ENCODE data around the gene PRR3. TPM values are rescaled to one million over a fixed set of nuclear protein-coding genes. Genes with fewer than 3 reads are reported as not detected.

PRR3 gene
- total and polyA plus RNA-seq, 9 of the 15 experiments (the other 6 are each of a cell fraction or from before 2014, with no cell fraction given): 23.5 to 59.6 (median 28.8) TPM

DNA sequence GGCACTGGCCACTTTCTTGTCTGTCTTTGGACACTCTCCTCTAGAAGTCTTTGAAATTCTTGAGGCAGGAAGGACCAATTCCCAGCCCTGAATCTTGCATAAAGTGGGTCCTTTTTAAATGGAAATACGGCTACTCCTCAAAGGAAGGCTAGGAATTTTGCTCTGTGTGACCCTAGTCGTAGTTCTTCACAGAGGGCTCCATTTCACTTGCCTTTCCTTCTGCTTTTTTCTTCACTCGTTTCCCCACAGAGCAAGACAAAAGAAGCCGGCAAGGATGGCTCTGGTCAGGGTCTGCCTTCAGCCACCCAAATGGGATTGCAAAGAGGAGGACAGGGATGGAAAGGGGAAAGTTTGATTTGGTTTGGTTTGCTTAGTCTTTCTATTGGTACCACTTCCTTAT lies 42.0 kb upstream of the PRR3 start:
- DNase-seq (ENCODE audit: extremely low read depth in 1 of 4, low spot score in 3 of 4): no peak
- no peak overlapping the region for H3K4me2 ChIP-seq (ENCODE audit: insufficient read depth, low read length)
- H3K9me3 ChIP-seq (replicated peaks; ENCODE audit: control insufficient read depth, insufficient read depth, low read depth, low read length): no peaks in the 10 kb centered on the region
- ChIA-PET CTCF (ENCODE audit: low intra/inter-chr PET ratio) (no interaction called here), POLR2A (no interaction called here)
- no TSS peak for BruUV-seq (replicated peaks)
- H3K27me3 ChIP-seq (ENCODE audit: control insufficient read depth in 2 of 2, insufficient read depth in 2 of 2, low read length in 2 of 2): no peaks in the 10 kb centered on the region
- no peak for FAIRE-seq
- H3K9me1 ChIP-seq (ENCODE audit: control insufficient read depth, insufficient read depth, low read length): no peaks in the 10 kb centered on the region
- H3K4me3 ChIP-seq: no peak overlapping the region
- intact Hi-C loops (cut with micrococcal nuclease): no loop called here
- 87% methylated on average over 4 of the region's 4 CpGs for WGBS (ENCODE audit: insufficient coverage, low coverage, missing lambda C conversion rate)
- peaks cover 4 to 10% of the 10 kb centered on the region in 2 experiments; a peak in 4 of 5 replicates for H3K4me1 ChIP-seq (replicated peaks in 1 of 2; ENCODE audit: control insufficient read depth in 2 of 2, insufficient read depth in 2 of 2, low read length in 2 of 2)
- H3K9ac ChIP-seq (ENCODE audit: insufficient read depth in 1 of 2, low read depth in 2 of 2, low read length in 2 of 2): no peak overlapping the region
- no peak for TF ChIP-seq TEAD2 (tag; IDR thresholded peaks at IDR 0.05)
- TF ChIP-seq PPARD (CRISPR knock-in tag; IDR thresholded peaks at IDR 0.05): no peak
- TF ChIP-seq SPI1 (IDR thresholded peaks at IDR 0.05; ENCODE audit: borderline replicate concordance, low read depth, low read length): 0 out of 2 replicates have a peak, but pooled peaks have one; percentile 10
- no peak for TF ChIP-seq SMARCC2 (IDR thresholded peaks at IDR 0.05; ENCODE audit: low read depth)
- TF ChIP-seq FOXP1 (CRISPR knock-in tag; IDR thresholded peaks at IDR 0.05): no peak
- TF ChIP-seq ZFP36 (IDR thresholded peaks at IDR 0.05; ENCODE audit: low read depth, low read length, partially characterized antibody): no peak
- TF ChIP-seq ZNF253 (CRISPR knock-in tag; conservative IDR thresholded peaks at IDR 0.05): no peak
- TF ChIP-seq ZNF431 (CRISPR knock-in tag; IDR thresholded peaks at IDR 0.05): no peak
- TF ChIP-seq CREB1 (IDR thresholded peaks at IDR 0.05): no peak
- TF ChIP-seq CREB1 (CRISPR knock-in tag; IDR thresholded peaks at IDR 0.05): no peak
- 0 out of 2 replicates have a peak, but pooled peaks have one; percentile 8 for TF ChIP-seq TCF7 (IDR thresholded peaks at IDR 0.05; ENCODE audit: borderline replicate concordance)
- TF ChIP-seq, protein P1, sequence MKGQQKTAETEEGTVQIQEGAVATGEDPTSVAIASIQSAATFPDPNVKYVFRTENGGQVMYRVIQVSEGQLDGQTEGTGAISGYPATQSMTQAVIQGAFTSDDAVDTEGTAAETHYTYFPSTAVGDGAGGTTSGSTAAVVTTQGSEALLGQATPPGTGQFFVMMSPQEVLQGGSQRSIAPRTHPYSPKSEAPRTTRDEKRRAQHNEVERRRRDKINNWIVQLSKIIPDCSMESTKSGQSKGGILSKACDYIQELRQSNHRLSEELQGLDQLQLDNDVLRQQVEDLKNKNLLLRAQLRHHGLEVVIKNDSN (CRISPR knock-in tag; IDR thresholded peaks at IDR 0.05): no peak
- TF ChIP-seq ZBTB7A (IDR thresholded peaks at IDR 0.05; ENCODE audit: borderline replicate concordance, control insufficient read depth, low read depth, low read length): no peak
- 0 out of 2 replicates have a peak, but pooled peaks have one; percentile 20 for TF ChIP-seq ZNF324 (CRISPR knock-in tag; IDR thresholded peaks at IDR 0.05)
- 0 out of 2 replicates have a peak, but pooled peaks have one; percentile 18 for TF ChIP-seq ERF (CRISPR knock-in tag; IDR thresholded peaks at IDR 0.05)
- no peak for TF ChIP-seq MLLT1 (IDR thresholded peaks at IDR 0.05)
- no peak for TF ChIP-seq OTX1 (CRISPR knock-in tag; IDR thresholded peaks at IDR 0.05)
- H3K36me3 ChIP-seq (ENCODE audit: control insufficient read depth, insufficient read depth, low read length): no peaks in the 10 kb centered on the region
- H3K79me2 ChIP-seq (ENCODE audit: control insufficient read depth, insufficient read depth, low read length): no peaks in the 10 kb centered on the region
- H4K20me1 ChIP-seq (replicated peaks; ENCODE audit: control insufficient read depth, insufficient read depth, low read length): no peaks in the 10 kb centered on the region
- H3K27ac ChIP-seq (ENCODE audit: extremely low read depth, low read depth, low read length): no peak overlapping the region
- ATAC-seq: no peak
- in situ Hi-C loops (cut with MboI): no loop called here
- peak overlapping the region; percentile 37 for H2AFZ ChIP-seq (ENCODE audit: low read depth, low read length)
